ENCODE results near the gene ITGB3BP.

GRCh38 chr1:63512584-63512983 lies 10.4 kb downstream of the ITGB3BP start:
- TF ChIP-seq CTCF (IDR thresholded peaks at IDR 0.05) (no peak), EZH2 (IDR thresholded peaks at IDR 0.05) (no peak)
